Thyroid gland (tissue), 4 donors: ENCODE data around the gene TBX2.

ENCODE experiments used
- POLR2A ChIP-seq, 2 donors: fragments of 450-650 bp; IDR thresholded peaks; one replicate each; pipeline ENCODE4 v1.6.1; 2017; ENCODE audit warnings: antibody characterized with exemption in 2 of 2, mild to moderate bottlenecking in 2 of 2, moderate library complexity in 1 of 2
- TF ChIP-seq, protein P1 (sequence below), 6 experiments: fragments of 200-600 bp in 3 of 6; fragments of 450-650 bp in 3 of 6; sonication (generic) in 3 of 6; IDR thresholded peaks; one replicate each; pipeline ENCODE4 v1.5.1; 2016 to 2019; ENCODE audit warnings: antibody characterized with exemption in 6 of 6, mild to moderate bottlenecking in 2 of 6, inconsistent platforms in 1 of 6, moderate library complexity in 1 of 6

DNA sequence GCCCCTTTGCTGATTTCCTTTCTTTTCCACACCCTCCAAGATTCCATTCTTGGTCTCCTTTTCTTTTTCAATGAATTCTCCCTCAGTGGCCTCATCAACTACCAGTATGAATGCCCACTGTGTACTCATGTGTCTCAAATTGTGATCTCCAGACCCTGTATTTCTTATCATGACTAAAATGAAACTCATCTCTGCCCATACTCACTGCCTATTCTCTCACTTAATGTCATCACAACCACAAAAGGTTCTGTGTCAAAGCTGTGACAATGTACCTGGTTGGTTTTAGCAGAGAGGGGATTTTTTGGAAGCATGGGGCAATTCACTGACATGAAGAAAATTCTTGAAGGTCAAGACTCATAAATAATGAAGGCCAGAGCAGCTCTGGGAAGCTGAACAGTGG, 41.1 kb downstream of the TBX2 start:
- TF ChIP-seq POLR2A (IDR thresholded peaks at IDR 0.05), result no peak
- TF ChIP-seq, protein P1, sequence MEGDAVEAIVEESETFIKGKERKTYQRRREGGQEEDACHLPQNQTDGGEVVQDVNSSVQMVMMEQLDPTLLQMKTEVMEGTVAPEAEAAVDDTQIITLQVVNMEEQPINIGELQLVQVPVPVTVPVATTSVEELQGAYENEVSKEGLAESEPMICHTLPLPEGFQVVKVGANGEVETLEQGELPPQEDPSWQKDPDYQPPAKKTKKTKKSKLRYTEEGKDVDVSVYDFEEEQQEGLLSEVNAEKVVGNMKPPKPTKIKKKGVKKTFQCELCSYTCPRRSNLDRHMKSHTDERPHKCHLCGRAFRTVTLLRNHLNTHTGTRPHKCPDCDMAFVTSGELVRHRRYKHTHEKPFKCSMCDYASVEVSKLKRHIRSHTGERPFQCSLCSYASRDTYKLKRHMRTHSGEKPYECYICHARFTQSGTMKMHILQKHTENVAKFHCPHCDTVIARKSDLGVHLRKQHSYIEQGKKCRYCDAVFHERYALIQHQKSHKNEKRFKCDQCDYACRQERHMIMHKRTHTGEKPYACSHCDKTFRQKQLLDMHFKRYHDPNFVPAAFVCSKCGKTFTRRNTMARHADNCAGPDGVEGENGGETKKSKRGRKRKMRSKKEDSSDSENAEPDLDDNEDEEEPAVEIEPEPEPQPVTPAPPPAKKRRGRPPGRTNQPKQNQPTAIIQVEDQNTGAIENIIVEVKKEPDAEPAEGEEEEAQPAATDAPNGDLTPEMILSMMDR (IDR thresholded peaks at IDR 0.05), result no peak
